WERI-Rb-1 (cell line): Measurements from ENCODE around the gene MLLT6.

Experiments
- DNase-seq: peaks from one replicate; pipeline ENCODE4 v3.0.0-alpha.2; 2020
- H3K27ac ChIP-seq: fragments of 250-450 bp; sonication (Bioruptor Pico); 2 replicates; pipeline ENCODE4 v1.5.1; 2020; ENCODE audit warnings: mild to moderate bottlenecking, moderate library complexity
- H3K27me3 ChIP-seq: fragments of 250-450 bp; sonication (Bioruptor Pico); 2 replicates; pipeline ENCODE4 v1.5.1; 2021; ENCODE audit warnings: mild to moderate bottlenecking, low read depth, moderate library complexity; ENCODE audit not compliant: insufficient read depth, severe bottlenecking
- H3K36me3 ChIP-seq: fragments of 250-450 bp; sonication (Bioruptor Pico); 2 replicates; pipeline ENCODE4 v1.5.1; 2020; ENCODE audit warnings: mild to moderate bottlenecking, moderate library complexity
- H3K4me3 ChIP-seq: 2 replicates; pipeline ENCODE4 v1.5.1; 2011; ENCODE audit warnings: low read depth, mild to moderate bottlenecking, control low read depth, low read length
- H3K9me3 ChIP-seq: fragments of 250-450 bp; sonication (Bioruptor Pico); 2 replicates; pipeline ENCODE4 v1.5.1; 2021; ENCODE audit warnings: mild to moderate bottlenecking, moderate library complexity; ENCODE audit not compliant: severe bottlenecking
- TF ChIP-seq, protein P1 (sequence below): IDR thresholded peaks from 2 replicates; pipeline ENCODE4 v1.5.1; 2011; ENCODE audit warnings: low read depth, mild to moderate bottlenecking, control low read depth, inconsistent platforms, low read length

Gene MLLT6

DNA sequence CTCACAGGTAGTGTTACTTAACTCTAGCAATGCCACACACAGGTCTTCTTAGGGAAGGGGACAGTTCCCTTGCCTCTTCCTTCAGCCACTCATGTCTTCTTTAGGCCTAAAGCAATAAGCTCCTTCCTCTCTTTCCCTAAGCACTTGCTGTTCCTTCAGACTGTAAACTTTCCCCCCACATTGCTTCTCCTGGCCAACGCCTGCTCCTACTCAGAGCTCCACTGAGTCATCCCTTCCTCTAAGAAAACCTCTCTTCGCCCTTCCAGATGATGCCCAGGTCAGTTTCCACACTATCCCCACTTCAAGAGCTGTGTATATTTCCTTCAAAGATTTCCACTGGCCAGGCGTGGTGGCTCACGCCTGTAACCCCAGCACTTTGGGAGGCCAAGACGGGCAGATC is 17.8 kb upstream of the MLLT6 start:
- H3K9me3 ChIP-seq: no peaks in the 10 kb centered on the region
- TF ChIP-seq, protein P1, sequence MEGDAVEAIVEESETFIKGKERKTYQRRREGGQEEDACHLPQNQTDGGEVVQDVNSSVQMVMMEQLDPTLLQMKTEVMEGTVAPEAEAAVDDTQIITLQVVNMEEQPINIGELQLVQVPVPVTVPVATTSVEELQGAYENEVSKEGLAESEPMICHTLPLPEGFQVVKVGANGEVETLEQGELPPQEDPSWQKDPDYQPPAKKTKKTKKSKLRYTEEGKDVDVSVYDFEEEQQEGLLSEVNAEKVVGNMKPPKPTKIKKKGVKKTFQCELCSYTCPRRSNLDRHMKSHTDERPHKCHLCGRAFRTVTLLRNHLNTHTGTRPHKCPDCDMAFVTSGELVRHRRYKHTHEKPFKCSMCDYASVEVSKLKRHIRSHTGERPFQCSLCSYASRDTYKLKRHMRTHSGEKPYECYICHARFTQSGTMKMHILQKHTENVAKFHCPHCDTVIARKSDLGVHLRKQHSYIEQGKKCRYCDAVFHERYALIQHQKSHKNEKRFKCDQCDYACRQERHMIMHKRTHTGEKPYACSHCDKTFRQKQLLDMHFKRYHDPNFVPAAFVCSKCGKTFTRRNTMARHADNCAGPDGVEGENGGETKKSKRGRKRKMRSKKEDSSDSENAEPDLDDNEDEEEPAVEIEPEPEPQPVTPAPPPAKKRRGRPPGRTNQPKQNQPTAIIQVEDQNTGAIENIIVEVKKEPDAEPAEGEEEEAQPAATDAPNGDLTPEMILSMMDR: no peak
- H3K27ac ChIP-seq: no peak overlapping the region
- no peaks in the 10 kb centered on the region for H3K27me3 ChIP-seq
- no peaks in the 10 kb centered on the region for H3K36me3 ChIP-seq
- no peak for DNase-seq
- H3K4me3 ChIP-seq: no peak overlapping the region

DNA sequence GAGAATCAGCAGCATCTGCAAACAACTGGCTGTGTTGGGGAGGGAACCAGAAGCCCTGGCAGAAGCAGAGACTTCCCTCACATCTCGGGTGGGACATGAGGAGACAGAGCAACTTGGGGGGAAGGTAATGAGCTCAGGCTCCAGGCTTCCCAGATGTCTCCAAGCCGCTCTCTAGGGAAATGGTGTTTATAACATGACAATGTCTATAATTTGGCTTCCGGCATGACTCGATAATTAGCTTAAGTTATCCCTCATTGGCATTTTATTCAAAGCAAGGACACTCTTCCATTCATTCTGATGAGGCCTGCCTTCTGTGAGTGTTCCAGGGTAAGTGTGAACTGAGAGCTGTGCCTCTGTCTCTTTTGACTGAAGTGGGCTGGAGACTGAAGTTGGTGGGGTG is 14.7 kb upstream of the MLLT6 start:
- Histone ChIP-seq H3K27ac (no peak overlapping the region), H3K9me3 (no peaks in the 10 kb centered on the region), H3K27me3 (no peaks in the 10 kb centered on the region), H3K36me3 (no peaks in the 10 kb centered on the region), H3K4me3 (no peak overlapping the region)
- TF ChIP-seq, protein P1: no peak
- DNase-seq: no peak

DNA sequence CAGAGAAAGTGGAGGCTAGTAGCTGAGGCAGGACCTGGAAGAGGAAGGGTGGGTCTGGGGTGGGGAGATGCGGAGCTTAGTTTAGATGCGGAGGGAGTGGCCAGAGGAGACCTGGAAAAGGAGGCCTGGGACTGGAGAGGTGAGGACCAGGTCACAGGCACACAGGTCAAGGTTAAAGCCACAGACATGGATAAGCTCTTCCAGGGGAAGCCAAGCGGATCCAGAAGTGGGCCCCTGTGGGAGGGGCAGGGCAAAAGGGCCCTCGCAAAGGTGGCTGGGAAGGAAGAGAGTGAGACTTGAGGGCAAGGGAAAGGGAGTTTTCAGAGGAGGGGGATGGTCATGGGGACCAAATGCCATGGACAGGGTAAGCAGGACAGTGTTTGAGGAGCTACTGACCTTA is 13.9 kb upstream of the MLLT6 start:
- DNase-seq: no peak
- TF ChIP-seq, protein P1: no peak

DNA sequence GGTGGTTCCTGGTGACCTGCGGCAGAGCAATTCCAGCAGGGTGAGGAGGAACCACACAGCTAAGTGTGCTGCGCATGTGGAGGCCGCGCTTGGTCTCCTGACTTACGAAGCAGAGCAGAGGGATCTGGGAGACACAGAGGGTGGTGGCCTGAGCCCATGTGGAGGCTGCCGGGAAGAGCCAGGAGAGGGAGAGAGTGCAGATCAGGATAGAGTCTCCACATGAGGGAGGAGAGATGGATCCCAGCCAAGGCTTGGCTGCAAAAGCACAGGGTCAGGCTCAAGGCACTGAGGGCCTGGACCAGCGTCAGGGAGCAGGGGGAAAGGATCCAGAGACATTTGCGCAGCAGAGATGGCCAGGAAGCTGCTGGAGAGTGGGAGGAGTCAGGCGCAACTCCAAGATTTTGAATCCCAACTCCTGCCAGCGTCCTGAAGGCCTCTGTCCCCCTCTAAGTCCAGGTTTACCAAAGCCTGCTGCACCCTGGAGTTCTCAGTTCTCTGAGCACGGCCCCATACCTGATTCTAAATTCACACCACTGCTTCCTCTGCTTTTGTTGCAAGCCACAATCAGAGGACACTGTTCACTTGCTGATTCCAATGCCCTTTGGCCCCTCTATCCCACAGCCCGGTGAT is 11.3 kb upstream of the MLLT6 start:
- TF ChIP-seq, protein P1: no peak
- Histone ChIP-seq H3K27ac (no peak overlapping the region), H3K9me3 (no peaks in the 10 kb centered on the region), H3K4me3 (no peak overlapping the region), H3K27me3 (no peaks in the 10 kb centered on the region), H3K36me3 (no peaks in the 10 kb centered on the region)
- DNase-seq: no peak

More for the DNA sequence above, 13.9 kb upstream of the MLLT6 start:
- Histone ChIP-seq H3K9me3 (no peaks in the 10 kb centered on the region), H3K27me3 (no peaks in the 10 kb centered on the region), H3K4me3 (no peak overlapping the region), H3K36me3 (no peaks in the 10 kb centered on the region), H3K27ac (no peak overlapping the region)

DNA sequence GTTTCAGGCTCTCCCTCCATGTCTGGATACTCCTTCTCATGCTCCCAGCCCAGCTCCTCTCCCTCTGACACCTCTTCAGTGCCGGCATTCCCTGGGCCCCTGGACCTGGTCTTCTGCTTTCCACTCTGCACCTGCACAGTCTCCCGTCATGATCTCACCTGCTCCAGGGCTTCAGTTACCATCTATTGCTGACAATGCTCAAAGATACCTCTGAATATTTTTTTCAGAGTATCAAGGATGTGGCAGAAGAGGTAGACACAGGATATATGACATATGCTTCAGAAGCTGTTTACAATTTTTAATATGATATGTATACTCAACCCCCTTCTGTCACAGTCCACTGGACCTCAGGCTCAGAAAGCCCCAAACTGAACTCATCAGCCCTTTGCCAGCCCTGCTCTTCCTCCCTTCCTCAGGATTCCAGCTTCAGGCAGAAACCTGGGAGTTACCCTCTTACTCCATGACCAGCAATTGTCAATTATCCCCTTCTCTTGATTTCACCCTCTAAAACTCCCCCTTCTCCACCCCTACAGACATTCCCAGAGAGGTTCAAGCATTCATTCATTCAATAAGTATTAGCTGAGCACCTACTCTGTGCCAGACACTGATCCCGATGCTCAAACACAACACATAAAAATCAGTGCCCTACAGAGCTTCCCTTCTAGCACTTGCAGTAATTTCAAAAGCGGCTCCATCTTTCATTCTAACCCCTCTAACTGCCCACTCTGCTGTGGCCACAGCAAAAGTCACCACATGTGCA is 7.8 kb upstream of the MLLT6 start:
- TF ChIP-seq, protein P1: no peak
- H3K9me3 ChIP-seq: no peaks in the 10 kb centered on the region
- no peaks in the 10 kb centered on the region for H3K27me3 ChIP-seq
- no peak overlapping the region for H3K4me3 ChIP-seq
- H3K27ac ChIP-seq: no peak overlapping the region
- DNase-seq: no peak
- no peaks in the 10 kb centered on the region for H3K36me3 ChIP-seq
